Neuron (in vitro differentiated cells): ENCODE data around the gene PANK4.

ENCODE experiments used
- H2AFZ ChIP-seq: one replicate; pipeline ENCODE4 v1.6.1; 2013; ENCODE audit warnings: low read depth, mild to moderate bottlenecking, inconsistent platforms, low read length, moderate library complexity
- H3K27me3 ChIP-seq: one replicate; pipeline ENCODE4 v1.6.1; 2013; ENCODE audit warnings: low read length; ENCODE audit not compliant: insufficient read depth
- H3K36me3 ChIP-seq: one replicate; pipeline ENCODE4 v1.6.1; 2013; ENCODE audit warnings: low read length; ENCODE audit not compliant: insufficient read depth
- H3K4me1 ChIP-seq: one replicate; pipeline ENCODE4 v1.6.1; 2013; ENCODE audit warnings: low read length; ENCODE audit not compliant: insufficient read depth
- H3K4me3 ChIP-seq: 2 replicates; pipeline ENCODE4 v1.5.1; 2013; ENCODE audit warnings: mild to moderate bottlenecking, low read length, moderate library complexity
- H3K9me3 ChIP-seq: one replicate; pipeline ENCODE4 v1.6.1; 2013; ENCODE audit warnings: low read length

Gene PANK4

GRCh38 chr1:2481885-2482284 lies 44.5 kb downstream of the PANK4 start:
- peaks cover 10% of the 10 kb centered on the region for H3K4me1 ChIP-seq
- H3K36me3 ChIP-seq, result no peaks in the 10 kb centered on the region
- H3K9me3 ChIP-seq, result no peaks in the 10 kb centered on the region
- H3K4me3 ChIP-seq, result no peak overlapping the region
- H3K27me3 ChIP-seq, result peaks cover 46% of the 10 kb centered on the region
- no peak overlapping the region for H2AFZ ChIP-seq

GRCh38 chr1:2480986-2481364 lies 45.4 kb downstream of the PANK4 start:
- H3K27me3 ChIP-seq, result peaks cover 54% of the 10 kb centered on the region
- no peak overlapping the region for H3K4me3 ChIP-seq
- peaks cover 10% of the 10 kb centered on the region for H3K4me1 ChIP-seq
- H3K36me3 ChIP-seq, result no peaks in the 10 kb centered on the region
- H3K9me3 ChIP-seq, result no peaks in the 10 kb centered on the region
- no peak overlapping the region for H2AFZ ChIP-seq

DNA sequence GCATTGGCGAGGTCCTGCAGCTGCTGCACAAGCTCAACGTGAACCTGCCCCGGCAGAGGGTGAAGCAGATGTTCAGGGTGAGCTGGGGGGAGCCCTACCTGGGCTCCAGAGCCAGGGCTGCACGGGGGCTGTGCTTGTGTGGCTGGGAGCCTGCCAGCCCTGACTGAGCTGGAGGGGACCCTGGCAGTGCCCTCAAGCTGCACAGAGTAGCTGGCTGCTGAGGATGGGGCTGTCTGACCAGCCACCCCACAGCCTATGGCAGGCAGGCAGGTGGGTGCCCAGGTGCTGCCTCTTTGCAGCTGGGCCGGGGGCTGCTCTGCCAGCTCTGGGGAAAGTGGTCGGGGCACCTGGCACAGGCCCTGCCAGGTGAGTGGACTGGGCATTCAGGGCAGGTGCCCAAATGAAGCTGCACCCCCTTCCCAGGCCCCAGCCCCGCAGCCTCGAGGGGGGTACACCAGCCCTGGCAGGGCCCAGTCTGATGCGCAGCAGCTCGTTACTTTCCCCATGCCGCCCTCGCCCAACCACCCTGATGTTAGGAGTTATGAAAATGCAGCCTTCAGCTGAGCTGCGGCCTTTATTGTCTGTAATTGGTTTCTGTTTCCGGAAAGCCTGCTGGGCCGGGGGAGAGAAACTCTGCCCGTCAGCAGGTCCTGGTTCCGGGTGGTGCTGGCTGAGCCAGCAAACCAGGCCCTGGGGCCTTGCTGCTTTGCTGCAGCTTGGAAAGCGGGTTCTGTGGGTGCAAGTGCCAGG lies 46.0 kb downstream of the PANK4 start:
- Histone ChIP-seq H3K9me3 (no peaks in the 10 kb centered on the region), H3K4me3 (no peak overlapping the region), H3K36me3 (no peaks in the 10 kb centered on the region), H3K27me3 (peaks cover 54% of the 10 kb centered on the region), H2AFZ (no peak overlapping the region), H3K4me1 (peaks cover 10% of the 10 kb centered on the region)

GRCh38 chr1:2479618-2480017 lies 46.8 kb downstream of the PANK4 start:
- Histone ChIP-seq H3K4me3 (no peak overlapping the region), H3K4me1 (peaks cover 16% of the 10 kb centered on the region), H3K36me3 (no peaks in the 10 kb centered on the region), H3K9me3 (no peaks in the 10 kb centered on the region), H3K27me3 (peaks cover 56% of the 10 kb centered on the region), H2AFZ (no peak overlapping the region)

GRCh38 chr1:2479186-2479585 lies 47.2 kb downstream of the PANK4 start:
- Histone ChIP-seq H3K4me1 (peaks cover 20% of the 10 kb centered on the region), H3K4me3 (no peak overlapping the region), H3K9me3 (no peaks in the 10 kb centered on the region), H2AFZ (no peak overlapping the region), H3K27me3 (peaks cover 57% of the 10 kb centered on the region), H3K36me3 (no peaks in the 10 kb centered on the region)

GRCh38 chr1:2477791-2478499 lies 48.5 kb downstream of the PANK4 start:
- Histone ChIP-seq H3K36me3 (no peaks in the 10 kb centered on the region), H3K9me3 (no peaks in the 10 kb centered on the region), H2AFZ (no peak overlapping the region), H3K27me3 (peaks cover 60% of the 10 kb centered on the region), H3K4me3 (no peak overlapping the region), H3K4me1 (peaks cover 32% of the 10 kb centered on the region)

GRCh38 chr1:2477309-2477708 lies 49.1 kb downstream of the PANK4 start:
- peaks cover 59% of the 10 kb centered on the region for H3K27me3 ChIP-seq
- H3K4me1 ChIP-seq, result peaks cover 39% of the 10 kb centered on the region
- no peak overlapping the region for H2AFZ ChIP-seq
- no peaks in the 10 kb centered on the region for H3K9me3 ChIP-seq
- H3K4me3 ChIP-seq, result no peak overlapping the region
- H3K36me3 ChIP-seq, result no peaks in the 10 kb centered on the region

DNA sequence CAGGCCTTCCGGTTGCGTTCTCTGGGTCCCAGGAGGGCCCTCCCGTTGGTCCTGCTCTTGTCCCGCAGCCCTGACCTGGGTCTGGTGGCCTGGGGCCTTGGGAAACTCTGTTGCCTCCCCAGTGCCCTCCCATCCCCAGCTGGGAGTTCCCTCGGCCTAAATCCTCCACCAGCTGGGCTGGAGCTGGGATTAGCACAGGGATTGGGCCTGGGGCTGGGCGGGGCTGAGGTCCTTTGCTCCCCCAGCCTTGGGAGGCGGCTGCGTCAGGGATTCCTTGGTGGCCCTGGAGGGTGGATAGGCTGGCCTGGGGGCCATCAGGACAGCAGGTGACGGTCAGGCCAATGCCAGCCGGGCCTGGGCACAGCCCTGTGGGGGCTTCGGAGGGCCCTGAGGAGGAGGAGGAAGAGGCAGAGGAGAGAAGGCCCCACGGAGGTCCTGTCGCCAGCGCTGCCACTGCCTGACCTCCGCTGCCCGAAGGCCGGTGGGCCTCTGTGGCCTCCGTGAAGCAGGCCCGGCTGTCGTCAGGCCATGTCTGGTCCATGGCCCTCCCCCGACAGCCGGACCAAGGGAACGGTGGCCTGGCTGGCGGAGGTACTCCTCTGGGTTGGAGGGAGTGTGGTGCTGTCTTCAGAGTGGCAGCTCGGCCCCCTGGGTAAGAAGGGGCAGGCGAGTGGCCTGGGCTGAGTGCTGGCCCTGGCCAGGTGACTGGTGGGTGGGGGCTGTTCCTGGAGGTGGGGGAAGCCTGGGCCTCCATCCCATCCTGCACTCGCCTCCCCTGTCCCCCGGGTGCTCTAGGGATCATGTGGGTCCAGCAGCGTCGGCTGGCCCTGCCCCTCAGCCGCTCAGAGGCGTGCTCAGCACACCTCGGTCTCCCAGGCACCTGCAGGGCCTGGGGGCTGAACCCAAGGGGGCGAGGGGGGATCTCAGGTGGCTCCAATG lies 50.1 kb downstream of the PANK4 start, which contains the start of gene PLCH2:
Gene PLCH2 (plus strand): TSS at position 229 of the 939 bp plus-strand sequence. CDS start 300 bp downstream, at position 529.
- Histone ChIP-seq H2AFZ (no peak within 1 kb of the TSS), H3K36me3 (no peaks in the 10 kb centered on the region), H3K9me3 (no peaks in the 10 kb centered on the region), H3K4me3 (no peak within 1 kb of the TSS), H3K4me1 (peaks cover 39% of the 10 kb centered on the region), H3K27me3 (peaks cover 61% of the 10 kb centered on the region)

GRCh38 chr1:2475571-2475970 lies 50.8 kb downstream of the PANK4 start:
- Histone ChIP-seq H3K4me3 (no peak overlapping the region), H3K9me3 (no peaks in the 10 kb centered on the region), H2AFZ (no peak overlapping the region), H3K4me1 (peaks cover 43% of the 10 kb centered on the region), H3K36me3 (no peaks in the 10 kb centered on the region), H3K27me3 (peaks cover 62% of the 10 kb centered on the region)

DNA sequence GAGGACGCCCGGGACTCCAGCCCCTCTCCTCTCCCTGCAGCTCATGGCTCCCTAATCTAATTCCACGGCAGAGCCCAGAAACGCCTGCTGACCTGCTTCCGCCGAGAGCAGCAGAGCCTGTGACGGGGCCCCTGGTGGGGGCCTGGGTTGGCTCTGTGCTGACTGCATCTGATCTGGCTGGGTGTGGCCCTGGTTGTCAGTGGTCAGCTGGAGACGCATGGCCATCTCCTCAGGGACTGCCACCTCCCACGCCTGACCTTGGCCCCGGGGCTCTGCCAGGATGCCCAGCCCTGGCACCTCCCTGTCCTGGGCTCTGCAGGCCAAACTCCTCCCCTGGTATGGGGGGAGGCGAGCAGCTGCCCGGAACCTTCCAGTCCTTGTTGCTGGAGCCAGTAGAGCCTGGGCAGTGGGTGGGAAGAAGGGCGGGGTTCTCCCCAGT lies 51.4 kb downstream of the PANK4 start:
- H3K9me3 ChIP-seq, result no peaks in the 10 kb centered on the region
- H3K36me3 ChIP-seq, result no peaks in the 10 kb centered on the region
- H3K4me1 ChIP-seq, result peaks cover 46% of the 10 kb centered on the region
- no peak overlapping the region for H2AFZ ChIP-seq
- no peak overlapping the region for H3K4me3 ChIP-seq
- peaks cover 63% of the 10 kb centered on the region for H3K27me3 ChIP-seq

DNA sequence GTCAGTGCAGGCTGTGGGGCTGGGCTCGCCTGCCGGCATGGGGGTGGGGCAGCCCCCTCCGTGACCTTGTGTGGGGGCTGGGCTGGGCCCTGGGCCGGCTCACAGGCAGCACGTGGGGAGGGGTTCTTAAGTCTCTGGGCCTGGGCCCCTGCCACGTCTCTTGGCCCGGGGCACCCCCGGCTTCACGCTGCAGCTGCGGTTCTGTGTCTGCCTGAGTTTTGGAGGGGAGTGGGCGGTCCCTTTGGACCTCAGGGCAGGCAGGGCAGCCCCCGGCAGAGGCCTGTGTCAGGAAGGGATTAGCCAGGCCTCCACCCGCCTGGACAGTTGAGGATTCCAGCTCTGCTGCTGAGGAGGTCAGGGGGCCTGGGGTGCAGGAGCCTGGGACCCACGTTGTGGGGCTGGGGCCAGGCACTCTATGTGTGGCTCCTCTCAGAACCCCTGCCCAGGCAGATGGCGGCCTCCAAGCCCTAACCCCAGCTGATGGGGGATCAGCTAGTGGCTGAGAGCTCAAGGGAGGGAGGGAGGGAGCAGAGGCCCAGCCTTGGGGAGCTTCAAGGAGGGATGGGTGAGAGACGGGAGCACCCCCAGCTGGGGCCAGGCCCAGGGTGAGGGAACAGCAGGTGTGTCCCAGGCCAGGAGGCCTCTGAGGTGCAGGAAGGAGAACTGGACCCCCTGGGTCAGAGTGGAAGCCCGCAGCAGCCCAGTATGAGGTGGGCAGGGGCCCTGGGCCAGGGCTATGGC lies 52.1 kb downstream of the PANK4 start:
- no peaks in the 10 kb centered on the region for H3K36me3 ChIP-seq
- H3K9me3 ChIP-seq, result no peaks in the 10 kb centered on the region
- H3K4me3 ChIP-seq, result no peak overlapping the region
- peaks cover 46% of the 10 kb centered on the region for H3K4me1 ChIP-seq
- peaks cover 61% of the 10 kb centered on the region for H3K27me3 ChIP-seq
- H2AFZ ChIP-seq, result no peak overlapping the region

DNA sequence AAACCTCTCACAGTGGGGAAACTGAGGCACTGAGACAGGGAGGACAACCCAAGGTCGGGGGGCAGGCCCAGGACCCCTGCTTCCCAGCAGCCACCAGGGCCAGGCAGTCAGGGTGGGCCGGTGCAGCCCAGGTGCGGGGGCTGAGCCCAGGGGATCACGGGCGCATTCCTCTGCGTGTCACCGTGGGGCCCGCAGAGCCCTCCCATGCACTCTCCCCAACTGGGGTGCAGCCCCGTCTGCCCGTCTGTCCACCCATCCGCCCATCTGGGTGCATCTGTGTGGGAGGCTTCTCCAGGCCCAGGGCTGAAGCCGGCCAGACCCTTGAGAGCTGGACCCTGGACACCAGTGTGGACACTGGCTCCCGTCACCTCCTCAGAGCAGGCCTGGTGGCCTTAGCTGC lies 53.2 kb downstream of the PANK4 start:
- no peaks in the 10 kb centered on the region for H3K36me3 ChIP-seq
- H2AFZ ChIP-seq, result no peak overlapping the region
- H3K27me3 ChIP-seq, result peaks cover 63% of the 10 kb centered on the region
- no peak overlapping the region for H3K4me3 ChIP-seq
- H3K4me1 ChIP-seq, result peaks cover 47% of the 10 kb centered on the region
- H3K9me3 ChIP-seq, result no peaks in the 10 kb centered on the region
